Erythroblast (primary cell): ENCODE results near the gene KCNIP4.

ENCODE experiments used
- DNase-seq, 2 experiments: peaks; one replicate each; lab custom pipeline; 2025; lab: John Stamatoyannopoulos, UW
- GATA1 ChIP-seq: IDR thresholded peaks from 2 replicates; pipeline ENCODE4 v1.6.1; 2011; ENCODE audit warnings: low read depth, mild to moderate bottlenecking, control low read depth, low read length, moderate library complexity
- POLR2A ChIP-seq: IDR thresholded peaks from 2 replicates; pipeline ENCODE4 v1.6.1; 2011; ENCODE audit warnings: mild to moderate bottlenecking, low read length

The KCNIP4 gene

DNA sequence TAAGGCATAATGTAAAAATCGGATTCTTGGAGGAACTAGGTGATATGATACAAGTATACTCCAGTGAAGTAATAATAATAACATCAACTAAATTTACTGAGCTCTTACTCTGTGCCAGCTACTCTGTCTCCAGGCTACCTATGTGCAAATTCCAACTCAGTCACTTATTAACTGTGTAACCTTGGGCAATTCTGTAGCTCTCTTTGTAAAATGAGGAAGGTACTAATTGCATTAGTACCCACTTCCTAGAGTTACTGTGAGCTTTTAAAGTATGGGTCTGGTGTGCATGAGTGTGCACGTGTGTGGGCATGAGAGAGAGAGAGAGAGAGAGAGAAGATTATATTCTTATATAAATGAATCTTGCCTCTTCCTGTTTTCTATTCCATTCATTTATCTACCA is 169.9 kb downstream of the KCNIP4 start:
- TF ChIP-seq POLR2A (no peak), GATA1 (no peak)
- no peak for DNase-seq

DNA sequence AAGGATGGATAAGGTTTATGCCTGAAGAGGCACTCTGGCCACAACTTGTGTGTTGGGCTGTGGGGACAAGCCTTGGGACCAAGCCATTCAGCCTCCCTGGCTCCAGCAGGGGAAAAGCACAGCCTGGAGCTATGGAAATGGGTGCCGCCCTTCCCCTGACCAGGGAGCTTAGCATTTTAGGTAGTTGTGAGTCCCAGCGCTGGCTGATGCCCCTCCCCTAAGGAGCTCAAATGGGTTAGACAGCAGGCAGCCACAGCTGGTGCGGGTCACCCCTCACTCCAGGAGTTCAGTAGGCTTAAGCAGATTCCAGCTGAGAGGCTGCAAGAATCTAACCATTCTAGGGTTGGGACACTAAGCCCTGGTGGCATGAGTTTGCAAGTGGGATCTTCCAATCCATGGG is 172.9 kb downstream of the KCNIP4 start:
- TF ChIP-seq GATA1 (no peak), POLR2A (no peak)
- no peak for DNase-seq

DNA sequence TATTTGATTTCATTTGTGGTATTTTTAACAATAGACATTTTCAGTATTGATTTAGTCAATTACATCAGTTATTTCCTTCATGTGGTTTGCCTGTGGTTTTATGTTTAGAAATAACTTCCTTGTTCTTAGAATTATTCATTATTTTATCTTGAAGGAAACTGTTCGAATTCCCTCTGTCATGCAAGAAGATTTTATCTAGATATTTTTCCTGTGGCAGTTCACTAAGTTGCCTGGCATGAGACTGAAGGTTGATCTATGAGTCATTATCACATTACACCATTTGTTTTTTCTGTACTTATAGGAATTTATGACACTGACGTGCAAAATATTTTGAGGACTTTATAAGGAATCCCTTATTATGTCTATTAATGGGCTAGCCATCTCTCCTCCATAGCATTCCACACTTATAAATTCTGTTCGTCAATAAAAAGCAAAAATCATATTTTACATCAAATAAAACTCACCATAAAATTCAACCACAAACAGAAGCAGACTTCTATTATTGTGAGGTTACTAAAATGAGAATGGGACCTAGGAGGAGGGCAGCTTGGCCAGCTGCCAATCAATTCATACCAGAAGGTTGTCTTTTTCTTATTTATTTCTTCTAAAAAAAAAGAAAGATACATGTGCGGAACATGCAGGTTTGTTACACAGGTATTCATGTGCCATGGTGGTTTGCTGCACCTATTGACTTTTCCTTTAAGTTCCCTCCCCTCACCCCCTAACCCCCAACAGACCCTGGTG is 179.0 kb downstream of the KCNIP4 start:
- TF ChIP-seq GATA1, result no peak
- TF ChIP-seq POLR2A, result no peak
- peak; percentile 3 for DNase-seq

DNA sequence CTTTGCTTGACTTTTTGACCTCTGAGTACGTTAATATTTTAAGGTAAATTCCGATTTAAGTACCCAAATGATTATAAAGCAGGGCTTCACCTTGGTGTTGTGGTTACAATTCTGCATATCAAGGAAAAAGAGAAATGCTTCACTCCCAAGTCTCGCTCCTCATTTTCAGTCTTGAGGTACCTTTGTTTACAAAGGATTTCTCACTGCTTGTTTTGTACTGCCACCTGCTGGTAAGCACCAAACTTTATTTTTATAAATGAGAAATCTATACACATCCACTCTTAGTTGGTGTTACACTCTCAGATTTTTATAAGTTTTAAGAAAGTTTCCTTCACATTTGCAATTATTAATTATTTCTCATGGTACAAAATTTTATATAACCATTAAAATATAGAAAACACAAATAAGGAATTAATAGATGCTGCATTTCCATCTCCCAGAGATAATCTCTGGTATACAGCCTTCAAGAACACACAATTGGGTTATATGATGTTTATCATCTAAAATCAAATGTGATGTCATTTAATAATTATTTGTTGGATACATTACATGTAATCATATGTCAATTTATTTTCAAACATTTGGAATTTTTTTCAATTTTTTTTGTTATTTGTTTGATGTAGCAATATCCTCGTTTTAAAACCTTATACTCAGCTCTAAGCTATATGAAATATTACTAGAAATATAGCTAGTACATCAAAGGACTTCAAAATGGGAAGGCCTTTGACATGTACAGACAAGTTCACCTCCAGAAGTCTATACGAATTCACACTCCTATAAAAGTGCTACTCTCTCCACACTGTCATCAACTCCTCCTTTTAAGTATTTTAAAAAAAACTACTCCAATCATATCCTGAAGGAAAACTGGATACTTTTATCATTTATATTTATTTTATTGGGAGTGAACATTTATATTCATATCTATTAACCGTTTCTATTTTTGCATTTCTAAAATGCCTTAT is 179.9 kb downstream of the KCNIP4 start:
- no peak for TF ChIP-seq POLR2A
- TF ChIP-seq GATA1, result no peak
- DNase-seq, result peak; percentile 27 to 53

DNA sequence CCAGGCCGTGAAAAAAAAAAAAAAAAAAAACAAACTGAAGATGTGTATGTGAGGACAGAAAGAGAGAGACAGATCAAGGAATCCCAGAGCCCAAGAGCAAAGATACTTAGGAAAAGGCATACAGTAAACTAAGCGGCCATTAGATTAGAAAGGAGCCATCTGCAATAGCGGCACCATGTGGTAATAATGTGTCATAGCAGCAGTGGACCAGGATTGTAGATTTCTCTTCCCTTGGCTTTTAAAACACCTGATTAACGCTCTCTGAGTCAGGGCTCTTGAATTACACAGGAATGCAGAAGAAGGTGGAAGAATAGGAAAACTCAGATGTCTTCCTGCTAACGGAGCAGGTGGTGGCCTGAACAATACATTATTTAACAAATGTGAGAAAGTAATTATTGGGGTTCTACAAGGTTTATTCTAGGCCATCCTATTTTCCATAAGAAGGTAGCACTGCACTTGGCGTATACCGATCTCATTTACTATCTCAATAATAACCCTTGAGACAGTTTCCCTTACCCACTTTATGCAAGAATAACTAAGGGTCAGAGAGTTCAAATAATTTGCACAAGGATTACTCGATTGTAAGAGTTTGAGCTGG is 182.7 kb downstream of the KCNIP4 start:
- TF ChIP-seq GATA1, result no peak
- TF ChIP-seq POLR2A, result no peak
- peak; percentile 17 to 53 for DNase-seq

DNA sequence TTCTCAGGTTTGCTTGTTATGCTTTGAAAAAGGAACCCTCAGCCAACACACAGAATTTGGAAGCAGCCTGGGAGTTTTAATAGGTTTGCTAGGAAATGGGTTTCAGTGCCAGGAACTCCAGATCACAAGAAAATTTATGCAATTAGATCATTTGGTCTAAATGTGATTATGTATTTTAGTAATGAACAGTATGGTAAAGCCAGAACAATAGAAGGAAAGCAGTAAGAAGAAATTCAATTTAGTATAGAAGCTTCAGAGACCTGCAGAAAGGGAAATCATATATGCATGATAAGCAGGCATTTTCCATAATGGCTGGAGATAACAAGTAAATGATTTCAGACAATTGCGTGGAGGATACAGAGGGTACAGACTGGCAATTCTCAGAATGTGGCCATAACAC is 184.7 kb downstream of the KCNIP4 start:
- no peak for DNase-seq
- no peak for TF ChIP-seq GATA1
- no peak for TF ChIP-seq POLR2A

DNA sequence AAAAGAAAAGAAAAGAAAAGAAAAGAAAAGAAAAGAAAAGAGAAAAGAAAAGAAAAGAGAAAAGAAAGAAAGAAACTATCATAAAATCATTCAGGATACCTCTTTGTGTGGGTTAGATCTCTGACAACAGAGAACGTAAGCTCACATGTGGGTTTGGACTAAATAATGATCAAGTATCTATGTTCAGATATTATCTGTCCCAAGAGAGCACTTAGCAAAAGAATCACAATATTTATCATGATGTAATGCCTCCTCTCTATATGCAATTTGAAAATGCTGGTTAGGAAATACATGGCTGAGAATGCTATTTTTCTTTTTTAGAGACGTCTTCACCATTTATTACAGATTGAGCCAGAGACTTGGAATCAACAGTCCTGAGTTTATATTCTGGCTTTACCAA is 191.3 kb downstream of the KCNIP4 start:
- no peak for TF ChIP-seq GATA1
- no peak for TF ChIP-seq POLR2A
- DNase-seq, result no peak

DNA sequence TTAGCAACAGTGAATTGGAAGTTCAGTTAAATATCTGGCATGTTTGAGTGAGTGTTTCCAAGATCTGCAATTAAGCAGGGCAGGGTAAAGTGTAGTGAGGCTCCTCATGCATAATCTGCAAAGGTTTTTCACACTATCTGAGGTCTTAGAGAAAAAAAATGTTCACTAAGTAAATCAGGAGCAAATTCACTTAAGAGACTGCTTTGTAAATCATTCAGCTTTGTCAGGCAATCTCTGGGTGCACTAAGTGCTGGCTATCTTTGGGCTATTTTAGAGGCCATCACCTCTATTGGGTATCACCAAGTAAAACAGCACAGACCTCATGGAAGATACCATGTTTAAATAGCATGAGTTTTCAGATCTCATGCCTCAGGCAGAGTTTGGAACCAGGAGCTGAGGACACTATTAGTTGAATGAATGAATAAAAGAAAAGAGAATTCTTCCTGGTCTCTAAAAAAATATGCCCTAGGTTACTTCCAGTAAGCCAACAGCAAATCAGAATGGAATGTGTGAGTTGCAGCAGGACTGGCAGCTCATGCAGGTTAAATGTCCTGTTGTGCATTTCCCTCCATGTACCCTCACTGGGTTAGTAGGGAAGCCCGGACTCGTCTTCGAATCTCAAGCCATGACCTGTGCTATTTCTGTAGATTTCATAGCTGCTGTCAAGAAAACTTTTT is 195.3 kb downstream of the KCNIP4 start:
- TF ChIP-seq GATA1 (no peak), POLR2A (no peak)
- no peak for DNase-seq

DNA sequence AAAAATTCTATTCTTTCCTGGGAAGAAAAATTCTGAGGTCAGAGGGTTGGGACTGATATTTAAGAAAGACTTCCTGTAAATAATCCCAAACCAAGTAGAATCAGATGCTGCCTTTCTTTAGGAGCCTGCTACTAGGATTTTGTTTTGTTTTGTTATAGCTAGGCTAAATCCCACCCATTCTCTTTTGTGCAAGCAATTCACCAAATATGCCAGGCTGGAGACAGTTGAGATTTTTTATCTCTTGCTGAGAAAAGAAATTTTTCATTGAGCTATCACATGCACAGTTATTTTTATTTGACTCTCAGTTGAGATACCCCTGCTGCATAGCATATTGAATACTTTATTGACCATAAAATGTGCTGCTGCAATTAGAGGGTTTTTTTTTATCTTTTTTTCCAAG is 196.0 kb downstream of the KCNIP4 start:
- TF ChIP-seq GATA1 (no peak), POLR2A (no peak)
- no peak for DNase-seq

DNA sequence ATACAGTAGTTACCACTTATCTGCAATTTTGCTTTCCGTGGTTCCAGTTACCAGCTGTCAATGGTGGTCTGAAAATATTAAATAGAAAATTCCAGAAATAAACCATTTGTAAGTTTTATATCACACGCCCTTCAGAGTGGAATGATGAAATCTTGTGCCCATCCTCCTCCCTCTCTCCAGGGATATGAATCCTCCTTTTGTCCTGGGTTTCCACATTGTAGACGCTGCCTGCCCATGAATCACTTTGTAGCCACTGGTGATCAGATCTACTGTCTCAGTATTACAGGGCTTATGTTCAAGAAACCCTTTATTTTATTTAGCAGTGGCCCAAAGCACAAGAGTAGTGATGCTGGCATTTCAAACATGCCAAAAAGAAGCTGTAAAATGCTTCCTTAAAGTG is 198.6 kb downstream of the KCNIP4 start:
- DNase-seq, result no peak
- TF ChIP-seq POLR2A (no peak), GATA1 (no peak)

DNA sequence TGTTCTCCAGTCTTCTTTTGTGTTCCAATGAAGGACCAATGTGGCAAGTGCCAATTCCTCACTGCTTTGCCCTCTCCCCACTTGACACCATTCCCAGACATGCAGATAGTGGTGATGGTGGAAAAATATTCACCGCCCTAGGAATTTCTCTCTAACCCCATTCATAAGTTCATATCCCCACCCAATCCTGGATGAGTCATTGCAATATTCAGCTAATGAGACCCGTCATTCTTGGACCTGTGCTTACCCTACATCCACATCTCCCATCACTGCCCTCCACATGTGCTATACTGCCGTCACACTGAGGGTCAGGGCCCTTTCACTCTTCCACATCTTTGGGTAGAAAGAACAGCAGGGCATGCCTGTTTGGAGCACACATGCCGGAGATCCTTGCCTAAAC is 199.2 kb downstream of the KCNIP4 start:
- DNase-seq, result no peak
- TF ChIP-seq GATA1, result no peak
- TF ChIP-seq POLR2A, result no peak

DNA sequence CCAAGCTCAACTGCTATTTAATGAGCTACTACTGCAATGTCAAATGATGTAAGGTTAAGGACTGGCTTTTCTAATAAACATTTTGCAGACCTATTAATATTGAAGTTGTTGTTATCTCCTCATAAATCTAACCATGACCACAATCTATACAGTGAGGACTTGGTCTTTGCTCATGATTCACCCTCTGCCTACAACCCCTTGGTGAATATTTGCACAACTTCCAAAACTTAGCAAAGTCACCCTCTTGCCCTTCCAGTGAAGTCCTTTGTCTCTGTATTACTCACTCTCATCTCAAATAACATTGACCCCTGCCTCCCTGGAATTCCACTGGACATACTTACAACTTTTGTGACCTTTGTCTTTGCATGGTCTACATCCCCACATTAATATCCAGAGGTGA is 204.5 kb downstream of the KCNIP4 start:
- no peak for DNase-seq
- TF ChIP-seq GATA1 (no peak), POLR2A (no peak)

DNA sequence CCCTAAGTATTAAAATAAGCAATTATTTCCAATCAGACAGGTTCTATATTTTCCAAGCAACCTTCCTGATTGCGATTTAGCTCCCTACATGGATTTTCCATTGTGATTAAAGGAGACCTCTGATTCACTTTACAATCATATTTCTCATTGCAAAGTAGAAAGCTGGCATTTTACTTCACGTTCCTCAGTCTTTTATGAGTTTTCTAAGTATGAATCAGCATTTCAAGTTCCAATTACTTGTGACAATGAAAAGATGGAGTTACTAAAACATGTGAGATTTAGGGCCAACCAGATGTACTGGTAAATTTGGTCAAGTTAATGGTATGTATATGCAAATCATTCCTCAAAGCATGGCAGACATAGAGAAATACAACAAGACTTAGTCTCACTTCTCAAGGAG is 206.2 kb downstream of the KCNIP4 start:
- no peak for TF ChIP-seq GATA1
- no peak for TF ChIP-seq POLR2A
- DNase-seq, result no peak
